ENCODE measurements around the gene KRTAP10-11.
"Not testable (repeated sequence)": the region's sequence is repeated elsewhere in the genome, so short reads cannot be mapped to it uniquely, and the experiment has no call there.

The KRTAP10-11 gene, protein sequence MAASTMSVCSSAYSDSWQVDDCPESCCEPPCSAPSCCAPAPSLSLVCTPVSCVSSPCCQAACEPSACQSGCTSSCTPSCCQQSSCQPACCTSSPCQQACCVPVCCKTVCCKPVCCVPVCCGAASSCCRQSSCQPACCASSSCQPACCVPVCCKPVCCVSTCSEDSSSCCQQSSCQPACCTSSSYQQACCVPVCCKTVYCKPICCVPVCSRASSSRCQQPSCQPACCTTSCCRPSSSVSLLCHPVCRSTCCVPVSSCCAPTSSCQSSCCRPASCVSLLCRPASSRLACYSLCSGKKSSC

DNA sequence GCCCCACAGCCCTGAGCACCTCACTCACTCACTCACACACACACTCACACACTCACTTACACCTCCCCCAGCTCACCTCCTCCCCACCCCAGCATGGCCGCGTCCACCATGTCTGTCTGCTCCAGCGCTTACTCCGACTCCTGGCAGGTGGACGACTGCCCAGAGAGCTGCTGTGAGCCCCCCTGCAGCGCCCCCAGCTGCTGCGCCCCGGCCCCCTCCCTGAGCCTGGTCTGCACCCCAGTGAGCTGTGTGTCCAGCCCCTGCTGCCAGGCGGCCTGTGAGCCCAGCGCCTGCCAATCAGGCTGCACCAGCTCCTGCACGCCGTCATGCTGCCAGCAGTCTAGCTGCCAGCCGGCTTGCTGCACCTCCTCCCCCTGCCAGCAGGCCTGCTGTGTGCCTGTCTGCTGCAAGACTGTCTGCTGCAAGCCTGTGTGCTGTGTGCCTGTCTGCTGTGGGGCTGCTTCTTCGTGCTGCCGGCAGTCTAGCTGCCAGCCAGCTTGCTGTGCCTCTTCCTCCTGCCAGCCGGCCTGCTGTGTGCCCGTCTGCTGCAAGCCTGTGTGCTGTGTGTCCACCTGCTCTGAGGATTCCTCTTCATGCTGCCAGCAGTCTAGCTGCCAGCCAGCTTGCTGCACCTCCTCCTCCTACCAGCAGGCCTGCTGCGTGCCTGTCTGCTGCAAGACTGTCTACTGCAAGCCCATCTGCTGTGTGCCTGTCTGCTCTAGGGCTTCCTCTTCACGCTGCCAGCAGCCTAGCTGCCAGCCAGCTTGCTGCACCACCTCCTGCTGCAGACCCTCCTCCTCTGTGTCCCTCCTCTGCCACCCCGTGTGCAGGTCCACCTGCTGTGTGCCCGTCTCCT lies at the start of gene KRTAP10-11:
Gene KRTAP10-11 (plus strand): TSS at position 49 of the 856 bp plus-strand sequence. CDS start 45 bp downstream, at position 94.
- DNase-seq, result not testable (repeated sequence)

DNA sequence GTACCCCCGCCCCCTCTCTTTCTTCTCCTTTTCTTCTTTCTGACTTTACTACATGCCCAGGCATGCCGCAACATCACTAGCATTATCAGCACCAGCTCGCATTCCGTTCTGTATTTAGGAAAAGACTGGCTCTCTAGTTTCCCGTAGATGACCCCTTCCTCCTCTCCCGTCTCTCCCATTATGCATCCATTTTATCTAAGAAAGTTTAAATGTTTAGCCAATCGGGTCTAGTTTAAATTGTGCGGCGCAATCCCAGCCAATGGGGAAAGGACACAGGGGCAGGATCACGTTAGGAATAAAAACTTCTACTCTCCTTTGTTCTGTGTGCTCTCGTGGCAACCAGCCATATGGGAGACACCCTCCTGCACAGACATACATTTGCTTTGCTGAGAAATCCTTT lies 48.2 kb upstream of the KRTAP10-11 start:
- DNase-seq, result no peak

DNA sequence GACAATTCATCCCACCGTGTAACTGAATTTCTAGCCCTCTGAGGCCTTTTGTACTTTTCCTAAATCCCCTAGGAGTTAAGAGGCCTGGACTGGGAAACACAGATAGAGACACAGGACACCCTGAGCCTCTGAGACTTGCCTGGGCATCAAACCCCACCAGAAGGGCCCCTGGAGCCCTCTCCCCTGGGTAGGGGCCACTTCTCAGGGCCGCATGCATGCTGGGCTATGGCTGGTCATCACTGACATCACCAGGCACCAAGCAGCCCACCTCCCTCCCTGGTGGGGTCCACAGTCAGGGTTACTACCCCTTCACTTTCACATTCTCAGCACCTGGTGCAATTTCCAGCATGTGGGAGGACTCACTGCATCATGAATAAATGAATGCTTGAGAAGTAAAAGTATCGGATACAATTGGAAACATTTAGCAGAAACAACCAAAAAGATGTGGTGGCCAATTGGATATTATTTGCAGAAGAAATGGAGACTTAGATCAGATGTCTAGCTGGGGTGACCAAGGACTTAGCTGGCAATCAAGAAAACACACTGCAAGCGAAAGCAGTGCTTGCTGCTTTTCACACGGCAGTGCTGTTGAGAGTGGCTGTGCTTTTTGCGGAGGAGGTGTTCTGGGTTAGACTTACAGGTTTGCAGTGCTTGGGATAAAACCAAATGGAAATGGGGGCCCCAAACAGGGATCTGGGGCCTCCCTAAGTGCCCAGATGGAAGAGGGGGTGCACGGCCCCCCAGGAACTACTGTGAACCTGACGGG lies 46.8 kb upstream of the KRTAP10-11 start:
- DNase-seq, result no peak

DNA sequence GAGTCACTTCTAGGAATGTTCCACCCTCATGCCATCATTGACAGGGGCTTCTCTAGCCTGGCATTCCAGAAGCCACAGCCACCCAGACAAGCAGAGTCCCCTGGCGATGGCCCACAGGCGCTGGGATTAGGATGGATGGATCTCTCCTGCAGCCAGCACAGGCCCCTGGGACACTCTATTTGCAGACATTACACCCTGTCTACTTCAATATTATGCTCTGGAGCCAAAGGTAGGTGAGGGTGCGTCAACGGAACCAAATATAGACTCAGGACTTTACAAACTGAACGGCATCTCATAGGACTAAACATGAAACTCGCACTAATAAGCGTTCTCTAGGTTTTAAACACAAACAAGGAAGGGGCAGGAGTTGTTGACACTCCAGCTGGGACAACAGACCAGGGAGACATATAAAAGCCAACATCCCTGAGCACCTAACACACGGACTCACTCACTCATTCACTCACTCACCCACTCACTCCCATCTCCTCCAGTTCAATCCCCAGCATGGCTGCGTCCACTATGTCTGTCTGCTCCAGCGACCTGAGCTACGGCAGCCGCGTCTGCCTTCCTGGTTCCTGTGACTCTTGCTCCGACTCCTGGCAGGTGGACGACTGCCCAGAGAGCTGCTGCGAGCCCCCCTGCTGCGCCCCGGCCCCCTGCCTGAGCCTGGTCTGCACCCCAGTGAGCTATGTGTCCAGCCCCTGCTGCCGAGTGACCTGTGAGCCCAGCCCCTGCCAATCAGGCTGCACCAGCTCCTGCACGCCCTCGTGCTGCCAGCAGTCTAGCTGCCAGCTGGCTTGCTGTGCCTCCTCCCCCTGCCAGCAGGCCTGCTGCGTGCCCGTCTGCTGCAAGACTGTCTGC lies 45.9 kb upstream of the KRTAP10-11 start, which contains the start of gene KRTAP10-7:
Gene KRTAP10-7 (plus strand): TSS at position 480 of the 861 bp plus-strand sequence. CDS start 25 bp downstream, at position 505.
- not testable (repeated sequence) for DNase-seq

DNA sequence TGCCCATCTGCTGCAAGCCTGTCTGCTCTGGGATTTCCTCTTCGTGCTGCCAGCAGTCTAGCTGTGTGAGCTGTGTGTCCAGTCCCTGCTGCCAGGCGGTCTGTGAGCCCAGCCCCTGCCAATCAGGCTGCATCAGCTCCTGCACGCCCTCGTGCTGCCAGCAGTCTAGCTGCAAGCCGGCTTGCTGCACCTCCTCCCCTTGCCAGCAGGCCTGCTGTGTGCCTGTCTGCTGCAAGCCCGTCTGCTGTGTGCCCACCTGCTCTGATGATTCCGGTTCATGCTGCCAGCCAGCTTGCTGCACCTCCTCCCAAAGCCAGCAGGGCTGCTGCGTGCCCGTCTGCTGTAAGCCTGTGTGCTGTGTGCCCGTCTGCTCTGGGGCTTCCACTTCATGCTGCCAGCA lies 45.1 kb upstream of the KRTAP10-11 start:
- DNase-seq, result not testable (repeated sequence)

DNA sequence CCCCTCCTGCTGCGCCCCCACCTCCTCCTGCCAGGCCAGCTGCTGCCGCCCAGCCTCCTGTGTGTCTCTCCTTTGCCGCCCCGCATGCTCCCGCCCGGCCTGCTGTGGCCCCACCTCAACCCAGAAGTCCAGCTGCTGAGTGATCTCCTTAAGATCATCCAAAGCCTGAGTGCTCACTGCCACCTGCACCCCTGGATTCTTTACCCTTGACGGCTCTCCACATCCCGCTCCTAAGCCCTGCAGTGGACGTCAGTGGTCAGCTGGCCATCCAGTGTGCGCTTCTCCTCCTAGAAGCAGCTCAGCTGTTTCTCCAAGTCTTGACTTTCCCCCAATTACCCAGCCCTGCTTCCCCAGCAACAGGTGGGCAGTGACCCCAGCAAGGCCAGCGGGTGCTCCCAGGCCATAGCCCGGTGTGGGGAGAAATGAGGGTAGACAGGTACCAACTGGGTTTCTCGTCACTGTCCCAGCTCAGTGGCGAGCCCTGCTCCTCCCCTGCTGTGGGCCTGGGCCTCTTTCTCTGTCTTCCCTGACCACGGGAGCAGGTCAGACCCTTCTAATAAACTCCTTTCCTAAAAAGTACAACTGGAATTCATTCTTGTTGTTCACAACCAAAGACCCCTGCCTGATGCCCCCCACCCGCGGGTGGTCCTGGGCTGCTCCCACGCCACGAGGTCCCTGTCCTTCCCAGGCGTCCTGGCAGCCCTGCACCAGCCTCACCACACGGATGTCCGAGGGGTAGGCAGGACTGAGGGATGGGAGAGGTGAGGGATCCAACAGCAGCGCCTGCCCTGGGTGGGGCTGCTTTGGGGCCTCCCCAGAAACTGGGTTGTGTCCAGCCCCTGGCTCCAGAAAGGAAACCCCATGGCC lies 44.4 kb upstream of the KRTAP10-11 start:
- no peak for DNase-seq

DNA sequence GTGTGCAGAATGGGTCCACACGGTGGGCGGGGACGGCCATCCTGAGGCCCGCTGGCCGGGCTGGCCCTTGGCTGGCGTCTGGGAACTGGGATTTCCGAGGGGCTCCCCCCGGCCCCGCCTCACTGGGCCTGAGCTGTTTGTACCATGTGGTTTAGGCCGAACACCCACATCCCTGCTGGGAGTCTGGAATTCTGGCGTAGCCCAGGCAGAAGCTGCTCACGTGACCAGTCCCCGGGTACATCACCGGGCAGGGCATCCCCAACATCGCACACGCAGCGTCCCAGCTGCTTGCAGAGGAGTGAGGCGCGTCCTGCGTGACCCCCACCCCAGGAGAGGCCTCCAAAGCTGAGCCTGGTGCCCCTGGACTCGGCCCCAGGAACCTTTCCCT lies 43.8 kb upstream of the KRTAP10-11 start:
- DNase-seq, result no peak

DNA sequence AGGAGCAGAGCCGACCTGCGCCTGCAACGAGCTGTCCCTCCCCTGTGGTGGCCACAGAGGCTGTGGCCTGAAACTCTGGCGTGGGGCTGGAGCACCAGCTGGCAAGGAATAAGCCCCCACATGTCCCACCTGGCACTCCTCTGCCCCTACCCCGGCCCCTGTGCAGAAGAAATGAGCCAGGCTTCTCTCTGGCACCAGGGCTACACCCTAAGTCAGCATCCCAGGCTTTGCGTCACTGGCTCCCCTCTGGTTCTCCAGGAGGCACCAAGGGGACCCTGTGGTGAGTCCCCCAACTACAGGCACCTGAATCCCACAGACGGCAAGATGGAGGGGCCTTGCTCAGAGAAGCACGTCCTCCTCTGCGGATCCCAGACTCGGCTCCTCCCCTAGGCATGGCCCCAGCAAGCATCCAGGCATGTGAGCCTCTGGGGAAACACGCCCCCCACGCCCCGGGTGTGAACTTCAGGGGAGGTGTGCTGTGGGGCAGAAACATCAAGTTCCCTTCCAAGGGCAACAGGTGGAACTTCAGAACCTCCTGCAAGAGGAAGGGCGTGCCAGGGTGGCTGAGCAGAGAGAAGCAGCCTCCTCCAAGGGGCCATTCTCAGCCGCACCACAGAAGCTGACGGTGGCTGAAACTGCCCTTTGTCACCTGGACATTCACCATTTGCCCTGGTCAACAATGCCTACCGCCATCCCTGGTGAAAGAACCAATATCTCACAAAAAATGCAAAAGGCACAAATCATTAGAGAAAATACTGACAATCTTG lies 42.9 kb upstream of the KRTAP10-11 start:
- DNase-seq, result no peak

DNA sequence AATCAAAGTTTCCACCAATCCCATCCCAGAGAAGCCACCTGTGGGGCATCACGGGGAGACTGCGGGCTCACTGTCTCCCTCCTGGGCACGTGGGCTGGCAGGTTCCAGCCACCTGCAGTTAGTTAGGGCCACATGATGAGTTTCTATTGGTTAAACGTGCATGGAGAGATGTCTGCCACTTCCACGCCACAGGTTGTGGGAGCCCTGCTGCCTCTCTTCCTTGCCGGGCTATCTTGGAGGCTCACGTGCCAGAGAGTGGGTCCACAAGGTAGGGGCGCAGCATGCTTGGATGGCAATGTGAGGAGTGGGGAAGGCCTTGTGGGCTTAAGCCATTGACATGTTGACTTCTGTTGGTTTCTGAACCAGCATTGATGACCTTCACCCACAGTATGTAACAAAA lies 42.3 kb upstream of the KRTAP10-11 start:
- DNase-seq, result no peak

DNA sequence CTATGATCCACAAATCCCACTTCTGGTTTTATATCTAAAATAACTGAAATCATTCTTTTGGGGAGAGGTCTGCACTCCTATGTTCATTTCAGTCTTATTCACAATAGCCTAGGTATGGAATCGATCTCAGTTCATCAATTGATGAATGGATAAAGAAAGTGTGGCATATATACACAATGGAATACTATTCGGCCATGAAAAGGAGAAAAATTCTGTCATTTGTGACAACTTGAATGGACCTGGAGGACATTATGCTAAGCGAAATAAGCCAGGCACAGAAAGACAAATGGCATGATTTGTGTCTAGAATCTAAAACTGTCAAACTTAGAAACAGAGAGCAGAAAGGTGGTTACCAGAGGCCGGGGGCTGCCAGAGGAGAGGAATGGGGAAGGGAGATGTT lies 39.7 kb upstream of the KRTAP10-11 start:
- no peak for DNase-seq

DNA sequence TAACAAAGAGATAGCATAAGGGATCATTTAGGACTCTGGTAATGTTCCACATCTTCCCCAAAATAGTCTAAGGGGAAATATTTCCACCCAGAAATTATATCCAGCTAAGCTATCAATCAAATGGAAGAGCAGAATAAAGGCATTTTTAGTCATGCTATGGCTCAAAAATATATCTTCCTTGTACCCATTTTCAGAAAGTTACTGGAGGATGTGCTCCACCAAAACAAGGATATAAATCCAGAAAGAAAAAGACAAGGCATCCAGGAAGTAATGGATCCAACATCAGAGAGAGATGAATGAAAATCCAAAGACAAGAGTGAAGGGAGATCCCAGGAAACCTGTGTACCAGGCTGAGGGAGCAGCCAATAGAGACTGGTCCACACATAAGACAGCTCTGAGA lies 37.0 kb upstream of the KRTAP10-11 start:
- DNase-seq, result no peak

DNA sequence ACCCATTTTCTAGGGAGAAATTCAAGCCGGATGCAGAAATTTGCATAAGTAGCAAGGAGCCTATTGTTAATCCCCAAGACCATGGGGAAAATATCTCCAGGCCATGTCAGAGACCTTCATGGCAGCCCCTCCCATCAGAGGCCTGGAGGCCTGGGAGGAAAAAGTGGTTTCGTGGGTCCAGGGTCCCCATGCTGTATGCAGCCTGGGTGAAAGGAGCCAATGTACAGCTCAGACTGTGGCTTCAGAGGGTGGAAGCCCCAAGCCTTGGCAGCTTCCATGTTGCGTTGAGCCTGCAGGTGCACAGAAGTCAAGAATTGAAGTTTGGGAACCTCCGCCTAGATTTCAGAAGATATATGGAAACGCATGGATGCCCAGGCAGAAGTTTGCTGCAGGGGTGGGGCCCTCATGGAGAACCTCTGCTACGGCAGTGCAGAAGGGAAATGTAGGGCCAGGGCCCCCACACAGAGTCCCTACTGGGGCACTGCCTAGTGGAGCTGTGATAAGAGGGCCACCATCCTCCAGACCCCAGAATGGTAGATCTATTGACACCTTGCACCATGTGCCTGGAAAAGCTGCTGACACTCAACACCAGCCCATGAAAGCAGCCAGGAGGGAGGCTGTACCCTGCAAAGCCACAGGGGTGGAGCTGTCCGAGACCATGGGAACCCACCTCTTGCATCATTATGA lies 35.9 kb upstream of the KRTAP10-11 start:
- DNase-seq, result not testable (repeated sequence)

DNA sequence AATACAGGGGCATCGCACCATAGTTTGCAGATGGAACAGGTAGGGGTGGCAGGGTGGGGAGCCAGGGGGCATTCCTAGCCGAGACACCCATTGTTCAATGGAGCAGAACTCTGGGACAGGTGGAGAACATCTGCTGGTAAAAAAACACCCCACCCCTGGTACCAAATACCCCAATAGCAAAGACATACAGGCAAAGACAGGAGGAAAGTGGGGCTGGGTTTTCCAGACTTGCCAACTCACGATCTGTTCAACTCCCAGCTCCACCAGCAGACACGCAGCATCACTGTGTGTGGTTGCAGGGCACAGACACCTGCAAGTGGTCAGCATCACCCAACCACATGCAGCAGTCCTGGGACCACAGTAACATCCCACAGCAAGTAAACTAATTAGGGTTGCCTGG lies 34.7 kb upstream of the KRTAP10-11 start:
- no peak for DNase-seq

DNA sequence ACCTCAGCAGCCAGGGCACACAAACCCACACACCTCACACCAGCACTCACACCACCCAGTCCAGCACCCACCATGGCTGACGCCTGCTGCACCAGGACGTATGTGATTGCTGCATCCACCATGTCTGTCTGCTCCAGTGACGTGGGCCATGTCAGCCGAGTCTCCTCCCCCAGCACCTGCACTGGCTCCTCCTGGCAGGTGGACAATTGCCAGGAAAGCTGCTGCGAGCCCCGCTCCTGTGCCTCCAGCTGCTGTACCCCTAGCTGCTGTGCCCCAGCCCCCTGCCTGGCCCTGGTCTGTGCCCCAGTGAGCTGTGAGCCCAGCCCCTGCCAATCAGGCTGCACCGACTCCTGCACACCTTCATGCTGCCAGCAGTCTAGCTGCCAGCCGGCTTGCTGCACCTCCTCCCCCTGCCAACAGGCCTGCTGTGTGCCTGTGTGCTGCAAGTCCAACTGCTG lies 34.2 kb upstream of the KRTAP10-11 start, which contains the start of gene KRTAP10-8:
Gene KRTAP10-8 (plus strand): TSS at position 51 of the 458 bp plus-strand sequence. CDS start 22 bp downstream, at position 73.
- no peak for DNase-seq

DNA sequence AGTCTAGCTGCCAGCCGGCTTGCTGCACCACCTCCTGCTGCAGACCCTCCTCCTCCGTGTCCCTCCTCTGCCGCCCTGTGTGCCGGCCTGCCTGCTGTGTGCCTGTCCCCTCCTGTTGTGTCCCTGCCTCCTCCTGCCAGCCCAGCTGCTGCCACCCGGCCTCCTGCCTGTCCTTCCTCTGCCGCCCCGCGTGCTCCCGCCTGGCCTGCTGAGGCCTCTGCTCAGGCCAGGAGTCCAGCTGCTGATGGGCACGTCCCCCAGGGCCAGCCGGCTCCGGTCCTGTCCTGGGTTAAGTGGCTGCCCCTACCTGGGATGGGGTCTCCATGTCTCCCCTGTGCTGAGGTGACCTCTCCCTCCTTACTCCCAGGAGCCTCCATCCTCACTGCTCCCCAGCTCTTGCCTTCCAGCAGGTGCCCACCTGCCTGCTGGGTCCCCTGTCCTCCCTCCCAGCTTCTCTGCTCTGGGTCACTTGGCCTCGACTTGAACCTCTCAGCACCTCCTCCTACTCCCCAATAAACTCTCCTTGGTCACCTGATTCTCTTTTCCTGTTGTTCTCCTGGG lies 33.5 kb upstream of the KRTAP10-11 start:
- no peak for DNase-seq

DNA sequence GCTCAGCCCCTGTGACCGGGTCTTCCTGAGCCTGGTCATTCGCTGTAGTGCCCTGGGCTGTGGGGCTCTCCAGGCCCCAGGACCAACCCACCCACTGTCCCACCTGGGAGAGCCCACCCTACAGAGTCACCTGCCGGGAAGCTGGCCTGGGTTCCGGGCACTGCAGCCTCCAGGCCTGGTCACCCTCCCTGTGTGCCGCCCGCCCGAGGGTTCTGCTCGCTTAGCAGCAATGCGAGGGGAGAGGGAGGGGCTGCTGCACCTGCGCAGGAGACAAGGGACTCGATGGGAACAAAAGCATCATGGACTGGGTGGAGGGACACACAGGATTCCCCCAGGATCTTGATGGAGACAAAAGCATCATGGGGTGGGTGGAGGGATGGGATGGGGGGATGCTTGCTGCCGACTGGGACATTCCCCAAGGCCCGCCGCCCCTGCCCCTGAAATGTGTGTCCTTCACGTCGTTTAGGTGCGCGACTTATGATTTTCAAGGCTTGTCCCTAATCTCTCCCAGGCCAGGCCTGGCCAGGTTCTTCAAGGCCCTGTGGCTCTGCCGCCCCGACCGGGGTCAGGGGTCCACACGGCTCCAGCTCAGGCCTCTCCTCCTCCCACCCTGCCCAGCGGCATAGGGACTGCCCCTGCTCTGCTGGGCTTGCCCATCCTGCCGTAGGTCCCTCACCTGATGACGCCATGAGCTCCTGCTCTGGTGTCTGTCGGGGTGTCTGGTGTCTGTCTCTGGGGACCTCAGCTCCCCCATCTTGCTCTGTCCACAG lies 32.6 kb upstream of the KRTAP10-11 start:
- DNase-seq, result no peak

DNA sequence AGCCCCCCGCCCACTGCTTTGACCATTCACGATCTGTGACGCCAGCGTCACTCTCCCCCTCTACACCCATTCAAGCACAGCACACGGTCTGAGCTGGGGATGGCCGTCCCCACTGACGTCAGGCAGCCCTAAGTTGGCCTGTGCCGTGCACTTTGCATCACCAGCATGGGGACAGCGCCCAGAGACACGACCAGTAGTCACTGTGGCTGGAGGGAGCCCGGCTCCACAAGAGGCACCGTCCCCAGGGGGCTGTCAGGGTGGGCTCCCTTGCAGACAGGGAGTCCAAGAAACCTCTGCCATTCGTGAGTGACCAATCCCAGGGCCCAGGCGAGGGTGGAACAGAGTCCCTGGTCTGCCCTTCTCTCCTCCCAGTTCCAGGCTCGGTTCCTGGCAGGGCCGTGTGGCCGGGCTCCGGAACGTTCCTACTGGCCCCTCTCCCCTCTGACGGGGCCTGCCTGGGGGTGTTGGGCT lies 32.0 kb upstream of the KRTAP10-11 start:
- DNase-seq, result no peak

DNA sequence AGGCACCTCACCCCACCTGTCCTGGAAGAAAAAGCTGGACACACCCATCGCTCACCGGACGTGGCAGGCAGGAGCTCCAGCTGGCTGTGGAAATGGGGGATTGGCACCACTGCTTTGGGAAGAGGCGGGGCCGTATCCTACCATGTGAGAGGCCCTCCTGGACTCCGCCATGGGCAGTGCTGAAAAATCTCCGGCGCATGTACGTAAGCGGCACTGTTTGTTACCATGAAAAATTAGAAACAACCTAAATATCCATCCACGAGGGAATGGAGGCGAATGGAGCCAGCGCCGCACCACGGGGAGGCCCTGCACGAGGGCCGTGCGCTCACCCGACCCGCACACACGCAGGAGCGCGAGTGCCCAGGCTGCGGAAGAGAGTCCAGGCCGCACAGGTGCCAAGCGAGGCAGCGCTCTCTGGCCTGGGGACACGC lies 31.2 kb upstream of the KRTAP10-11 start:
- DNase-seq, result no peak
